Breast epithelium (tissue), 3 donors: ENCODE data around the gene ME3.

Experiments
- POLR2A ChIP-seq: fragments of 450-650 bp; IDR thresholded peaks from one replicate; pipeline ENCODE4 v1.6.1; 2016; ENCODE audit warnings: antibody characterized with exemption, mild to moderate bottlenecking, moderate library complexity
- POLR2AphosphoS5 ChIP-seq, 3 donors: sonication (generic); formaldehyde crosslinking; IDR thresholded peaks; one replicate each; pipeline ENCODE4 v1.6.1; 2017; ENCODE audit warnings: antibody characterized with exemption in 3 of 3
- TF ChIP-seq, protein P1 (sequence below), 3 donors: fragments of 450-650 bp; IDR thresholded peaks; one replicate each; pipeline ENCODE4 v1.5.1; 2016 to 2017; ENCODE audit warnings: antibody characterized with exemption in 3 of 3, mild to moderate bottlenecking in 3 of 3, moderate library complexity in 3 of 3

GRCh38 chr11:86446924-86447285 is 225.5 kb downstream of the ME3 start:
- TF ChIP-seq, protein P1, sequence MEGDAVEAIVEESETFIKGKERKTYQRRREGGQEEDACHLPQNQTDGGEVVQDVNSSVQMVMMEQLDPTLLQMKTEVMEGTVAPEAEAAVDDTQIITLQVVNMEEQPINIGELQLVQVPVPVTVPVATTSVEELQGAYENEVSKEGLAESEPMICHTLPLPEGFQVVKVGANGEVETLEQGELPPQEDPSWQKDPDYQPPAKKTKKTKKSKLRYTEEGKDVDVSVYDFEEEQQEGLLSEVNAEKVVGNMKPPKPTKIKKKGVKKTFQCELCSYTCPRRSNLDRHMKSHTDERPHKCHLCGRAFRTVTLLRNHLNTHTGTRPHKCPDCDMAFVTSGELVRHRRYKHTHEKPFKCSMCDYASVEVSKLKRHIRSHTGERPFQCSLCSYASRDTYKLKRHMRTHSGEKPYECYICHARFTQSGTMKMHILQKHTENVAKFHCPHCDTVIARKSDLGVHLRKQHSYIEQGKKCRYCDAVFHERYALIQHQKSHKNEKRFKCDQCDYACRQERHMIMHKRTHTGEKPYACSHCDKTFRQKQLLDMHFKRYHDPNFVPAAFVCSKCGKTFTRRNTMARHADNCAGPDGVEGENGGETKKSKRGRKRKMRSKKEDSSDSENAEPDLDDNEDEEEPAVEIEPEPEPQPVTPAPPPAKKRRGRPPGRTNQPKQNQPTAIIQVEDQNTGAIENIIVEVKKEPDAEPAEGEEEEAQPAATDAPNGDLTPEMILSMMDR (IDR thresholded peaks at IDR 0.05), result no peak
- TF ChIP-seq POLR2A, result no peak
- no peak for TF ChIP-seq POLR2AphosphoS5 (IDR thresholded peaks at IDR 0.05)
